Smooth muscle cell (in vitro differentiated cells): Measurements from ENCODE around the gene CBX6. TPM values are rescaled to one million over a fixed set of nuclear protein-coding genes. Genes with fewer than 3 reads are reported as not detected.
"Not testable (repeated sequence)": the region's sequence is repeated elsewhere in the genome, so short reads cannot be mapped to it uniquely, and the experiment has no call there.

ENCODE experiments used
- DNase-seq: peaks from one replicate; lab custom pipeline; 2025; ENCODE audit not compliant: unreplicated experiment; lab: John Stamatoyannopoulos, UW
- H2AFZ ChIP-seq: fragments of 200-600 bp; sonication (generic); 2 replicates; pipeline ENCODE4 v1.6.0; 2016; ENCODE audit warnings: antibody characterized with exemption, low read depth, mild to moderate bottlenecking
- H3F3A ChIP-seq: fragments of 200-600 bp; sonication (generic); 2 replicates; pipeline ENCODE4 v1.6.0; 2017; ENCODE audit warnings: antibody characterized with exemption, low read depth
- H3K27ac ChIP-seq: fragments of 200-600 bp; sonication (generic); 2 replicates; pipeline ENCODE4 v1.5.1; 2016; ENCODE audit warnings: low read depth, mild to moderate bottlenecking
- H3K27me3 ChIP-seq: fragments of 200-600 bp; sonication (generic); 2 replicates; pipeline ENCODE4 v1.6.1; 2016; ENCODE audit warnings: low read depth, mild to moderate bottlenecking
- H3K36me3 ChIP-seq: fragments of 200-600 bp; sonication (generic); 2 replicates; pipeline ENCODE4 v1.5.1; 2016; ENCODE audit warnings: low read depth
- H3K4me1 ChIP-seq: fragments of 200-600 bp; sonication (generic); 2 replicates; pipeline ENCODE4 v1.5.1; 2016; ENCODE audit warnings: low read depth
- H3K4me2 ChIP-seq: fragments of 200-600 bp; sonication (generic); 2 replicates; pipeline ENCODE4 v1.6.0; 2016; ENCODE audit warnings: mild to moderate bottlenecking
- H3K4me3 ChIP-seq: fragments of 200-600 bp; sonication (generic); 2 replicates; pipeline ENCODE4 v1.5.1; 2016; ENCODE audit warnings: mild to moderate bottlenecking
- H3K79me2 ChIP-seq: fragments of 200-600 bp; sonication (generic); 2 replicates; pipeline ENCODE4 v1.6.0; 2016; ENCODE audit warnings: low read depth, mild to moderate bottlenecking
- H3K9ac ChIP-seq: fragments of 200-600 bp; sonication (generic); 2 replicates; pipeline ENCODE4 v1.6.0; 2016; ENCODE audit warnings: low read depth
- H3K9me3 ChIP-seq: fragments of 200-600 bp; sonication (generic); replicated peaks from 2 replicates; pipeline ENCODE4 v1.5.1; 2016; ENCODE audit warnings: low read depth
- H4K20me1 ChIP-seq: fragments of 200-600 bp; sonication (generic); 2 replicates; pipeline ENCODE4 v1.6.0; 2016; ENCODE audit warnings: low read depth
- CTCF ChIP-seq: fragments of 200-600 bp; sonication (generic); IDR thresholded peaks from 2 replicates; pipeline ENCODE4 v1.5.1; 2017; ENCODE audit warnings: borderline replicate concordance, mild to moderate bottlenecking, antibody characterized with exemption; ENCODE audit not compliant: insufficient read depth, poor library complexity, severe bottlenecking
- WGBS: methylation state at CpG from one replicate; pipeline ENCODE4 v1.1.7; 2016; ENCODE audit warnings: low lambda C conversion rate; 5-methylcytosine and 5-hydroxymethylcytosine counted together
- polyA plus RNA-seq: library from polyadenylated mRNA; unstranded; fragments of >200 nt; fragmentation: Nextera tagmentation; extraction: Ambion mirVana; gene quantifications from 2 replicates; pipeline ENCODE4 v1.2.1, GENCODE V29; 2016
- total RNA-seq: library from RNA; depleted of rRNA; stranded (reverse); fragments of >200 nt; gene quantifications from 2 replicates; pipeline ENCODE4 v1.2.3, GENCODE V29; 2014

The CBX6 gene
- total and polyA plus RNA-seq, 2 experiments from 2014 or later: 11.6 to 23.9 TPM

- Histone ChIP-seq H3F3A (no peaks in the 10 kb centered on the region), H3K4me1 (no peaks in the 10 kb centered on the region), H4K20me1 (peaks cover 27% of the 10 kb centered on the region), H3K36me3 (no peaks in the 10 kb centered on the region), H3K9me3 (no peaks in the 10 kb centered on the region), H3K79me2 (no peaks in the 10 kb centered on the region), H3K4me3 (no peak overlapping the region), H2AFZ (no peak overlapping the region), H3K27ac (no peak overlapping the region), H3K4me2 (no peak overlapping the region), H3K9ac (no peak overlapping the region), H3K27me3 (no peaks in the 10 kb centered on the region)
- WGBS: 91% methylated on average over 14 of the region's 14 CpGs
- no peak for TF ChIP-seq CTCF
- DNase-seq: no peak
These were observed 12.3 kb downstream of the CBX6 start for GRCh38 chr22:38859581-38860282.

GRCh38 chr22:38858492-38858891 is 13.5 kb downstream of the CBX6 start:
- no peak for DNase-seq
- Histone ChIP-seq H3F3A (no peaks in the 10 kb centered on the region), H3K4me3 (no peak overlapping the region), H3K27ac (no peak overlapping the region), H3K9ac (no peak overlapping the region), H3K4me1 (peaks cover 4% of the 10 kb centered on the region), H3K27me3 (no peaks in the 10 kb centered on the region), H4K20me1 (peaks cover 15% of the 10 kb centered on the region), H3K79me2 (no peaks in the 10 kb centered on the region), H3K36me3 (no peaks in the 10 kb centered on the region), H3K9me3 (no peaks in the 10 kb centered on the region), H3K4me2 (no peak overlapping the region), H2AFZ (no peak overlapping the region)
- no peak for TF ChIP-seq CTCF
- 73% methylated on average over 9 of the region's 9 CpGs for WGBS

- H3K27me3 ChIP-seq, H3K4me2 ChIP-seq, H4K20me1 ChIP-seq, H3K9ac ChIP-seq, H3K4me3 ChIP-seq, H3K9me3 ChIP-seq, H3K27ac ChIP-seq, DNase-seq, H3K79me2 ChIP-seq, H3F3A ChIP-seq, H2AFZ ChIP-seq, H3K4me1 ChIP-seq, H3K36me3 ChIP-seq: not testable (repeated sequence)
- WGBS: 80% methylated on average over 7 of the region's 7 CpGs
These were observed 17.5 kb downstream of the CBX6 start for GRCh38 chr22:38854476-38854875.

- not testable (repeated sequence) for H3K4me2 ChIP-seq, H3K4me1 ChIP-seq, H3K9me3 ChIP-seq, H2AFZ ChIP-seq, H4K20me1 ChIP-seq, H3K27me3 ChIP-seq, H3K27ac ChIP-seq, H3K9ac ChIP-seq, H3F3A ChIP-seq, DNase-seq, H3K36me3 ChIP-seq, H3K4me3 ChIP-seq, H3K79me2 ChIP-seq
- 72% methylated on average over 5 of the region's 5 CpGs for WGBS
These were observed 18.1 kb downstream of the CBX6 start for GRCh38 chr22:38853883-38854282.
